ENCODE measurements around the gene IKZF4.
A peak's percentile ranks its signal among the peaks of the same experiment; 100 is the strongest.

DNA sequence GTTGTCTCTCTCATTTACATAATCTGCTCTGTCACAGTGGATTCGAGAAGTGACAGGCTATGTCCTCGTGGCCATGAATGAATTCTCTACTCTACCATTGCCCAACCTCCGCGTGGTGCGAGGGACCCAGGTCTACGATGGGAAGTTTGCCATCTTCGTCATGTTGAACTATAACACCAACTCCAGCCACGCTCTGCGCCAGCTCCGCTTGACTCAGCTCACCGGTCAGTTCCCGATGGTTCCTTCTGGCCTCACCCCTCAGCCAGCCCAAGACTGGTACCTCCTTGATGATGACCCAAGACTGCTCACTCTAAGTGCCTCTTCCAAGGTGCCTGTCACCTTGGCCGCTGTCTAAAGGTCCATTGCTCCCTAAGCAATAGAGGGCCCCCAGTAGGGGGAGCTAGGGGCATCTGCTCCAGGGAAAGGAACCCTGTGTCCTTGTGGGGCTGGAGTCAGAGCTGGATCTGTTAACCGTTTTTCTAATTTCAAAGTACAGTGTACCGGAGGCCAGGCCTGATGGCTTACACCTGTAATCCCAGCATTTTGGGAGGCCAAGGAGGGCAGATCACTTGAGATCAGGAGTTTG is 64.2 kb downstream of the IKZF4 start:
- TF ChIP-seq, protein P1, sequence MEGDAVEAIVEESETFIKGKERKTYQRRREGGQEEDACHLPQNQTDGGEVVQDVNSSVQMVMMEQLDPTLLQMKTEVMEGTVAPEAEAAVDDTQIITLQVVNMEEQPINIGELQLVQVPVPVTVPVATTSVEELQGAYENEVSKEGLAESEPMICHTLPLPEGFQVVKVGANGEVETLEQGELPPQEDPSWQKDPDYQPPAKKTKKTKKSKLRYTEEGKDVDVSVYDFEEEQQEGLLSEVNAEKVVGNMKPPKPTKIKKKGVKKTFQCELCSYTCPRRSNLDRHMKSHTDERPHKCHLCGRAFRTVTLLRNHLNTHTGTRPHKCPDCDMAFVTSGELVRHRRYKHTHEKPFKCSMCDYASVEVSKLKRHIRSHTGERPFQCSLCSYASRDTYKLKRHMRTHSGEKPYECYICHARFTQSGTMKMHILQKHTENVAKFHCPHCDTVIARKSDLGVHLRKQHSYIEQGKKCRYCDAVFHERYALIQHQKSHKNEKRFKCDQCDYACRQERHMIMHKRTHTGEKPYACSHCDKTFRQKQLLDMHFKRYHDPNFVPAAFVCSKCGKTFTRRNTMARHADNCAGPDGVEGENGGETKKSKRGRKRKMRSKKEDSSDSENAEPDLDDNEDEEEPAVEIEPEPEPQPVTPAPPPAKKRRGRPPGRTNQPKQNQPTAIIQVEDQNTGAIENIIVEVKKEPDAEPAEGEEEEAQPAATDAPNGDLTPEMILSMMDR (IDR thresholded peaks at IDR 0.05) = peak; percentile 66
- TF ChIP-seq EZH2 (IDR thresholded peaks at IDR 0.05) (no peak), EZH2phosphoT487 (IDR thresholded peaks at IDR 0.05) (no peak)

Measured in neural progenitor cell (in vitro differentiated cells).